ENCODE data around the gene TRIM7.

DNA sequence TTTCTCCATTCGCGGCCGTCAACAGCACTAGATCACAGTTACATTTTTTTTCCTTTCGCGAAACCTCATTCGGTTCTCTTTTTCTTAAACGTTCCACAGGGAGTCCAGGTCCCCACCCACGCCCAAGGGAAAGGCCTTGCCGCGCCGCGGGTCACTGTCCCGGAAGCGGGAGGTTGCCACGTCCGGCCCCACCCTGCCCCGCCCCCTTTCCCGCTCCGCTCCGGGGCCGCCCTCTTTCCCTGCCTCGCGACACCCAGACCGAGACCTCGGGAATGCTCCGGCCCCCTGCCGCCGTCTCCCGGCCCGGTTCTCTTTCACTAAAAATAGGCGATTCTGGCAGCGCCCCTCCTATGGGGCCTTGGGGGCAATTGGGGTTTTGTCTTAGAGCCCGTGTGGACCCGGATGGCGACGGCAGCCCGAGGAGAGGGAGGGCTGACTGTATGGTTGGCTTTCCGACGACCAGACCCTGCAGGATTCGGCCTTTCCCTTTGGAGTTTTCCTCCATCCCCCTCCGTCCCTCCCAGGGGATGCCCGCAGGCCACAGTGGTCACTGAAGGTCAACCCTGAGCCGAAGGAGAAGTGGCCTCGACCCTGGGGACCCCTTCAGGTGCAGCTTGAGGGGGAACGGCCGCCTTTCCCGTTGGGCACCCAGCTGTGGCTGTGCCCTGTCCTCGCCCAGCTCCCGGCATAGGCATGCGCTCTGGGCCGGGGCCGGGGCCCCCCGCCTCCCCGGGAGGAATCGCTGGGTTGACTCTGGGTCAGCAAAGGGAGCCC, 41.5 kb upstream of the TRIM7 start:
- no peak for TF ChIP-seq EZH2 (IDR thresholded peaks at IDR 0.05; ENCODE audit: low read length)
- TF ChIP-seq, protein P1, sequence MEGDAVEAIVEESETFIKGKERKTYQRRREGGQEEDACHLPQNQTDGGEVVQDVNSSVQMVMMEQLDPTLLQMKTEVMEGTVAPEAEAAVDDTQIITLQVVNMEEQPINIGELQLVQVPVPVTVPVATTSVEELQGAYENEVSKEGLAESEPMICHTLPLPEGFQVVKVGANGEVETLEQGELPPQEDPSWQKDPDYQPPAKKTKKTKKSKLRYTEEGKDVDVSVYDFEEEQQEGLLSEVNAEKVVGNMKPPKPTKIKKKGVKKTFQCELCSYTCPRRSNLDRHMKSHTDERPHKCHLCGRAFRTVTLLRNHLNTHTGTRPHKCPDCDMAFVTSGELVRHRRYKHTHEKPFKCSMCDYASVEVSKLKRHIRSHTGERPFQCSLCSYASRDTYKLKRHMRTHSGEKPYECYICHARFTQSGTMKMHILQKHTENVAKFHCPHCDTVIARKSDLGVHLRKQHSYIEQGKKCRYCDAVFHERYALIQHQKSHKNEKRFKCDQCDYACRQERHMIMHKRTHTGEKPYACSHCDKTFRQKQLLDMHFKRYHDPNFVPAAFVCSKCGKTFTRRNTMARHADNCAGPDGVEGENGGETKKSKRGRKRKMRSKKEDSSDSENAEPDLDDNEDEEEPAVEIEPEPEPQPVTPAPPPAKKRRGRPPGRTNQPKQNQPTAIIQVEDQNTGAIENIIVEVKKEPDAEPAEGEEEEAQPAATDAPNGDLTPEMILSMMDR (optimal IDR thresholded peaks at IDR 0.05 in 1 of 3, IDR thresholded peaks at IDR 0.05 in 1 of 3, conservative IDR thresholded peaks at IDR 0.05 in 1 of 3; ENCODE audit: extremely low read depth in 1 of 3, insufficient read depth in 2 of 3, low read length in 3 of 3) = no peak

Measured in keratinocyte (primary cell).